Measurements from ENCODE around the gene FLT1.

The FLT1 gene

DNA sequence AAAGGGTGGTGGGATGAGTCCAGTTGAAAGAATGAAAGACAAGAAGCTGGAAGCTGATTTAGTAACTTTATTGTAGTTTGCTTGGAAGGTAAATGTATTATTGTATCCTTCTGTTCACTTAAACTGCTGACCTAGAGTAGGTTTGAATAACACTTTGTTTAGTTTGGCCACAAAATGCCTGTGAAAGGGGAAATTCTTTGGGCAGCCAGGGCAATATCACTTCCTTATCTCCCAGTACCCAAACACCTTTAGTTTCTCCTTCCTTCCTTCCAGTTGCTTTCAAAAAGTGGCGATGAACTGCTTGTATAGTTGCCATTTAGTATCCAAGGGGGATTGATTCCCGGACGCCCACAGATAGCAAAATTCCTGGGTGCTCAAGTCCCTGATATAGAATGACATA is 236.5 kb downstream of the FLT1 start:
- no peak for DNase-seq (ENCODE audit: low read depth in 2 of 2, low spot score in 1 of 2)

DNA sequence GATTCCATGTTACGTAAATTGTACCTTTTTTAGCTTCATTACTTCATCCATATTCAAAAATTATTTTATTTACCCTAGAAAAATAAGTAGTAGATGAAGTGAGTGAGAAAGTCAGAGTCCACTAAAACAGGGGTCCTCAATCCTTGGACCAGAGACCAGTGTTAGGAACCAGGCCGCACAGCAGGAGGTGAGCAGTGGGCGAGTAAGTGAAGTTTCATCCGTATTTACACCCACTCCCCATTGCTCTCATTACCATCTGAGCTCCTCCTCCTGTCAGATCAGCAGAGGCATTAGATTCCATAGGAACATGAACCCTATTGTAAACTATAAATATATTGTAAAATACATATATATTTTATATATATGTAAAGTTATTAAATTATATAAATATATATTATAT is 237.6 kb downstream of the FLT1 start:
- no peak for DNase-seq (ENCODE audit: low read depth in 2 of 2, low spot score in 1 of 2)

DNA sequence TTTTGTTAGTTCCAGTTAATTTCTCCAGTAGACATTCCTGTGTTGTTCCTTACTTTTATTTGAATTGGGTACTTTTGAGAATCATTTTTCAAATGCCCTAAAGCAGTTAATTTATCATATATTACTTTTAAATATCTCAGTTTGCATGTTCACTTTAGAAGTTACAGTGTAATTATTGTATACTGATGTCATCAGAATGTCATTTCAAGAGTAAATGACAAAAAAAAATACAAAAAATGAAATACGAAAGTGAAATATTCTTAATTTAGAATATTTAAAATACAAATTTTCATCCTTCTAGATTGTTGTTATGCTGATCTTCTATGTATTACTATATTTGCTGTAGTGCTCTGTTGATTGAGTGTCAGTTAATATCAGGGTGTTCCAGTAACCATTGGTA is 242.4 kb downstream of the FLT1 start:
- DNase-seq (ENCODE audit: low read depth in 2 of 2, low spot score in 1 of 2): no peak

DNA sequence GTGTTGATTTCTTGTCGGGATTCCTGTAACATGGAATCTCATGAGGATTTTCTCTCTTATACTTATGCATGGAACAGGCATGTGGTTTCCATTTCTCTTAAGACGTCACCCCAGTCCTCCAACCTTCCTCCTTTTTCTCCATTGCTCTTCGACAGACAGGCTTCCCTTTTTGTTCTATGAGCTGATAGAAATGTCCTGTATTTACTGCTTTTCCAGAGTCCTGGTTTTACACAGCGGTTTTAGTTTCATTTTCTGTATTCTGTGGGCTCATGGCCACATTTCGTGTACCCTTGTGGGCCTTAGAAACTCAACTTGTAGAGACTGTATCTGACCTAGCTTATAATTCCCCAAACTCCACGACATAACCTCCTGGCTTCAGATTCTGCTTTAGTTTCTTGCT is 243.5 kb downstream of the FLT1 start:
- no peak for DNase-seq (ENCODE audit: low read depth in 2 of 2, low spot score in 1 of 2)

DNA sequence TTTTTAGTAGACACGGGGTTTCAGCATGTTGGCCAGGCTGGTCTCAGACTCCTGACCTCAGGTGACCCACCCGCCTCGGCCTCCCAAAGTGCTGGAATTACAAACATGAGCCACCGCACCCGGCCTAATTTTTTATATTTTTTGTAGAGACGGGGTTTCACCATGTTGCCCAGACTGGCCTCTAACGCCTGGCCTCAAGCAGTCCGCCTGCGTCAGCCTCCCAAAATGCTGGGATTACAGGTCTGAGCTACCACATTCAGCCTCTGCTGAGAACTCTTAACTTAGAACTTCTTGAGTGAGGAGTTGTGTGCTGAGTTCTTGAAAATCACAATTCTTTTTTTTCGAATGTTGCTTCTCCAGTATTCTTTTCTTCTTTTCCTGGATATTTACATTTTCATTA is 244.4 kb downstream of the FLT1 start:
- no peak for DNase-seq (ENCODE audit: low read depth in 2 of 2, low spot score in 1 of 2)

All from stimulated activated CD8-positive, alpha-beta memory T cell treated with anti-CD3 and anti-CD28 coated beads, Interleukin-4, amount 100 ng/mL, for 1 hour (primary cell).